IPS DF 6.9 (cell line): Measurements from ENCODE around the gene IDNK.
"Not testable (repeated sequence)": the region's sequence is repeated elsewhere in the genome, so short reads cannot be mapped to it uniquely, and the experiment has no call there.

Experiments
- DNase-seq: peaks from one replicate; pipeline ENCODE4 v3.0.0-alpha.2; 2013; ENCODE audit warnings: low read depth, low spot score
- H3K27ac ChIP-seq: one replicate; pipeline ENCODE4 v1.5.1; 2013; ENCODE audit warnings: low read length, control low read depth
- H3K27me3 ChIP-seq: 2 replicates; pipeline ENCODE4 v1.6.1; 2013; ENCODE audit warnings: mild to moderate bottlenecking, low read length; ENCODE audit not compliant: control insufficient read depth, insufficient read depth
- H3K36me3 ChIP-seq: 2 replicates; pipeline ENCODE4 v1.6.1; 2013; ENCODE audit warnings: low read length; ENCODE audit not compliant: control insufficient read depth, insufficient read depth
- H3K4me1 ChIP-seq: 2 replicates; pipeline ENCODE4 v1.6.1; 2013; ENCODE audit warnings: low read length; ENCODE audit not compliant: control insufficient read depth, insufficient read depth
- H3K4me3 ChIP-seq: 2 replicates; pipeline ENCODE4 v1.5.1; 2013; ENCODE audit warnings: mild to moderate bottlenecking, low read length
- H3K9me3 ChIP-seq: 2 replicates; pipeline ENCODE4 v1.6.1; 2013; ENCODE audit warnings: low read length, inconsistent platforms; ENCODE audit not compliant: control insufficient read depth, insufficient read depth
- WGBS: extraction: QIAGEN DNeasy Blood & Tissue Kit; methylation state at CpG from one replicate; pipeline ENCODE4 v1.1.7; 2013; ENCODE audit warnings: mixed read lengths, missing lambda C conversion rate; ENCODE audit not compliant: insufficient read length, insufficient coverage; 5-methylcytosine and 5-hydroxymethylcytosine counted together

Gene IDNK

GRCh38 chr9:83607620-83608019, 15.3 kb upstream of the IDNK start:
- not testable (repeated sequence) for H3K4me3 ChIP-seq, H3K27ac ChIP-seq, H3K9me3 ChIP-seq, H3K27me3 ChIP-seq, H3K4me1 ChIP-seq, DNase-seq, H3K36me3 ChIP-seq
- WGBS = no CpG with 5 or more reads among the region's 3 CpGs

- not testable (repeated sequence) for H3K4me1 ChIP-seq, H3K36me3 ChIP-seq, DNase-seq, H3K27me3 ChIP-seq, H3K9me3 ChIP-seq, H3K4me3 ChIP-seq, H3K27ac ChIP-seq
- no CpG with 5 or more reads among the region's 3 CpGs for WGBS
Measured at GRCh38 chr9:83613298-83613697, 9.6 kb upstream of the IDNK start.

GRCh38 chr9:83617299-83617698, 5.6 kb upstream of the IDNK start:
- Histone ChIP-seq H3K4me1 (no peaks in the 10 kb centered on the region), H3K9me3 (no peaks in the 10 kb centered on the region), H3K27ac (no peak overlapping the region), H3K36me3 (no peaks in the 10 kb centered on the region), H3K27me3 (no peaks in the 10 kb centered on the region), H3K4me3 (no peak overlapping the region)
- WGBS = no CpG with 5 or more reads among the region's 1 CpG
- DNase-seq = no peak

- H3K27me3 ChIP-seq = no peaks in the 10 kb centered on the region
- no peak overlapping the region for H3K4me3 ChIP-seq
- WGBS = no CpG with 5 or more reads among the region's 7 CpGs
- no peak overlapping the region for H3K27ac ChIP-seq
- peak; percentile 58 for DNase-seq
- no peaks in the 10 kb centered on the region for H3K4me1 ChIP-seq
- H3K36me3 ChIP-seq = no peaks in the 10 kb centered on the region
- no peaks in the 10 kb centered on the region for H3K9me3 ChIP-seq
Measured at GRCh38 chr9:83620841-83621636, 1.9 kb upstream of the IDNK start.

GRCh38 chr9:83622433-83622938, 457 bp upstream of the IDNK start:
- H3K36me3 ChIP-seq = no peaks in the 10 kb centered on the region
- no peaks in the 10 kb centered on the region for H3K27me3 ChIP-seq
- H3K4me1 ChIP-seq = no peaks in the 10 kb centered on the region
- no peak for DNase-seq
- no CpG with 5 or more reads among the region's 21 CpGs for WGBS
- no peaks in the 10 kb centered on the region for H3K9me3 ChIP-seq
- no peak overlapping the region for H3K27ac ChIP-seq
- H3K4me3 ChIP-seq = peak overlapping the region; percentile 61; the same call in 1 of the 2 replicates

GRCh38 chr9:83623679-83624076, 735 bp downstream of the IDNK start:
- DNase-seq = no peak
- Histone ChIP-seq H3K27me3 (no peaks in the 10 kb centered on the region), H3K4me3 (peak overlapping the region; percentile 61; the same call in 1 of the 2 replicates), H3K36me3 (no peaks in the 10 kb centered on the region), H3K4me1 (no peaks in the 10 kb centered on the region), H3K9me3 (no peaks in the 10 kb centered on the region), H3K27ac (no peak overlapping the region)
- no CpG with 5 or more reads among the region's 5 CpGs for WGBS

GRCh38 chr9:83625178-83625577, 2.2 kb downstream of the IDNK start:
- Histone ChIP-seq H3K4me3 (no peak overlapping the region), H3K4me1 (no peaks in the 10 kb centered on the region), H3K36me3 (no peaks in the 10 kb centered on the region), H3K9me3 (no peaks in the 10 kb centered on the region), H3K27me3 (no peaks in the 10 kb centered on the region), H3K27ac (no peak overlapping the region)
- no CpG with 5 or more reads among the region's 3 CpGs for WGBS
- DNase-seq = no peak

- Histone ChIP-seq H3K4me1 (no peaks in the 10 kb centered on the region), H3K36me3 (no peaks in the 10 kb centered on the region), H3K4me3 (no peak overlapping the region), H3K27me3 (no peaks in the 10 kb centered on the region; the same call in 1 of the 2 replicates), H3K27ac (no peak overlapping the region), H3K9me3 (no peaks in the 10 kb centered on the region)
- DNase-seq = no peak
- WGBS = no CpG with 5 or more reads among the region's 5 CpGs
Measured at GRCh38 chr9:83628540-83628939, 5.6 kb downstream of the IDNK start.

- Histone ChIP-seq H3K27ac (no peak overlapping the region), H3K27me3 (no peaks in the 10 kb centered on the region; the same call in 1 of the 2 replicates), H3K36me3 (no peaks in the 10 kb centered on the region), H3K4me3 (no peak overlapping the region), H3K9me3 (no peaks in the 10 kb centered on the region), H3K4me1 (no peaks in the 10 kb centered on the region)
- WGBS = no CpG with 5 or more reads among the region's 7 CpGs
- DNase-seq = no peak
Measured at GRCh38 chr9:83629433-83630104, 6.6 kb downstream of the IDNK start.

GRCh38 chr9:83630938-83631457, 8.1 kb downstream of the IDNK start:
- H3K27me3 ChIP-seq = no peaks in the 10 kb centered on the region; the same call in 1 of the 2 replicates
- no CpG with 5 or more reads among the region's 11 CpGs for WGBS
- no peak for DNase-seq
- no peak overlapping the region for H3K4me3 ChIP-seq
- no peaks in the 10 kb centered on the region for H3K36me3 ChIP-seq
- H3K4me1 ChIP-seq = no peaks in the 10 kb centered on the region
- H3K9me3 ChIP-seq = no peaks in the 10 kb centered on the region
- no peak overlapping the region for H3K27ac ChIP-seq
